ENCODE results near the gene UCK2.

Gene UCK2

DNA sequence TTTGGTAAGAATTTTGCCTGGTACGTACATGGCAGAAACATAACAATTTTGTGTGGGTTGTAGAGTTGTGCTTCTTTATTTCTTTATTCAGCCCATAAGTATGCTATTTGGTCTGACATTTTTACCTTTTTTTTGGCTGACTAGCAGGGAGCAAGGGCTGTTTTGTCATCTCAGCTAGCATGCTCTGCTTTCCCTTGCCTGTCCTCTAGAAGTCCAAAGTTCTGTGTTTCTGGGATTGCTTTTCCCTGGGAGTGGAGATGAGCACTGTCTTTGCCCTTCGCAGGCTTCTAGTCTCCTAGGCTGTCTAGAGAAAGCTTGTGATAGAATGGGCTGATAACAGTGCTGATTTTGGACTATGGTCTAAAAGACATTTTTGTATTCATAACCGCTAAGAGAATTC, 7.5 kb downstream of the UCK2 start:
- H3K27me3 ChIP-seq (ENCODE audit: insufficient read depth, low read length, poor library complexity), result no peaks in the 10 kb centered on the region
- no peak overlapping the region for H3K27ac ChIP-seq (ENCODE audit: low read depth, low read length)
- no CpG with 5 or more reads among the region's 3 CpGs for WGBS (ENCODE audit: extremely low coverage, insufficient coverage, low lambda C conversion rate)
- H3K23ac ChIP-seq (ENCODE audit: low read length), result no peak overlapping the region
- H4K5ac ChIP-seq (ENCODE audit: low read length), result no peak overlapping the region
- no peak overlapping the region for H3K4ac ChIP-seq (ENCODE audit: low read depth, low read length)
- H2BK5ac ChIP-seq (ENCODE audit: low read length), result no peak overlapping the region
- H3K4me3 ChIP-seq (ENCODE audit: low read length), result no peak overlapping the region
- no peak overlapping the region for H2BK15ac ChIP-seq (replicated peaks; ENCODE audit: low read depth)
- no peak for DNase-seq
- H4K8ac ChIP-seq (ENCODE audit: low read depth, low read length), result no peak overlapping the region
- no peak overlapping the region for H3K4me2 ChIP-seq (ENCODE audit: low read length)
- H2AK5ac ChIP-seq (ENCODE audit: low read length), result no peak overlapping the region
- no peak overlapping the region for H3K9ac ChIP-seq (ENCODE audit: low read length)
- H3K79me2 ChIP-seq (ENCODE audit: control insufficient read depth, insufficient read depth, low read length), result peaks cover 83% of the 10 kb centered on the region
- H3K18ac ChIP-seq (ENCODE audit: low read length), result no peak overlapping the region
- H2BK120ac ChIP-seq (ENCODE audit: low read depth, low read length), result no peak overlapping the region
- no peaks in the 10 kb centered on the region for H3K36me3 ChIP-seq (ENCODE audit: control insufficient read depth, insufficient read depth, low read length)
- peaks cover 6% of the 10 kb centered on the region for H3K4me1 ChIP-seq (ENCODE audit: control insufficient read depth, low read depth, low read length)
- H3K79me1 ChIP-seq (ENCODE audit: low read length), result peaks cover 12% of the 10 kb centered on the region
- no peak overlapping the region for H3K56ac ChIP-seq (ENCODE audit: low read length)

DNA sequence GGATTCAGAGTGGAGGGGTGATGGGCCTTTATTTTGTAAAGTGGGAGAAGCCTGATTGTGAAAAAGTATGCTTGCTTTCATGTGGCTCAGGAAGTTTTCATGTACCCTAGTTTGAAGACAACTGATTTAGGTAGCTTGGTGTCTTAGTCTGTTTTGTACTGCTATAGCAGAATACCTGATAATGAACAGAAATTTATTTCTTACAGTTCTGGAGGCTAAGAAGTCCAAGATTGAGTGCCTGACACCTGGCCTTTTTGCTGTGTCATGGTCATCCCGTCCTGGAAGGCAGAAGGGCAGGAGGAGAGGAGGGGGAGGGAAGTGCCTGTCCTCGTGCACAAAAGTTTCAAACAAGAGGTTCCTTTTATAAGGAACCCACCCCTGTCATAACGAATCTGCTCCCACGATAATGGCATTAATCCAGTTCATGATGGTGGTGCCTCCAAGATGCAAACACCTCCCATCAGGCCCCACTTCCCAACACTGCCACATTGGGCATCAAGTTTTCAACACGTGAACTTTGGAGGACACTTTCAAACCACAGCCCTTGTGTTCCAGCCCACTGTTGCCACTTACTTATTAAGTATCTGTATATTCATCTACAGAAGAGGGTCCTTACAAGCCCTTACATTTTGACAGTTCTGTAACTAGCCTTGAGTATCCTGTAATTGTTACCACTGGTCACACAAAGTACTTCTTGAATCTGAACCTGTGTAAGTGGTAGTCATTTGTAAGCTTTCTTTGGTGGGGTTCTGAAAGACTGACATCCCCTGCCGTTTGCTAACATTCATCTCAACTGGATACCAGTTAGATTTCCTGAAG, 9.5 kb downstream of the UCK2 start:
- Histone ChIP-seq H3K79me2 (ENCODE audit: control insufficient read depth, insufficient read depth, low read length) (peaks cover 81% of the 10 kb centered on the region), H3K4ac (ENCODE audit: low read depth, low read length) (no peak overlapping the region), H4K5ac (ENCODE audit: low read length) (no peak overlapping the region), H3K9ac (ENCODE audit: low read length) (no peak overlapping the region), H2BK5ac (ENCODE audit: low read length) (no peak overlapping the region), H3K79me1 (ENCODE audit: low read length) (peaks cover 19% of the 10 kb centered on the region), H3K4me1 (ENCODE audit: control insufficient read depth, low read depth, low read length) (peaks cover 13% of the 10 kb centered on the region), H3K27me3 (ENCODE audit: insufficient read depth, low read length, poor library complexity) (no peaks in the 10 kb centered on the region), H3K36me3 (ENCODE audit: control insufficient read depth, insufficient read depth, low read length) (no peaks in the 10 kb centered on the region), H3K18ac (ENCODE audit: low read length) (no peak overlapping the region), H2BK120ac (ENCODE audit: low read depth, low read length) (no peak overlapping the region), H2AK5ac (ENCODE audit: low read length) (no peak overlapping the region), H2BK15ac (replicated peaks; ENCODE audit: low read depth) (no peak overlapping the region), H3K56ac (ENCODE audit: low read length) (no peak overlapping the region), H3K27ac (ENCODE audit: low read depth, low read length) (no peak overlapping the region), H3K4me3 (ENCODE audit: low read length) (no peak overlapping the region), H3K23ac (ENCODE audit: low read length) (no peak overlapping the region), H3K4me2 (ENCODE audit: low read length) (no peak overlapping the region), H4K8ac (ENCODE audit: low read depth, low read length) (no peak overlapping the region)
- WGBS (ENCODE audit: extremely low coverage, insufficient coverage, low lambda C conversion rate), result no CpG with 5 or more reads among the region's 6 CpGs
- DNase-seq, result peak; percentile 58

- Histone ChIP-seq H2BK15ac (replicated peaks; ENCODE audit: low read depth) (no peak overlapping the region), H2AK5ac (ENCODE audit: low read length) (no peak overlapping the region), H2BK120ac (ENCODE audit: low read depth, low read length) (no peak overlapping the region), H3K23ac (ENCODE audit: low read length) (no peak overlapping the region), H3K79me1 (ENCODE audit: low read length) (peaks cover 19% of the 10 kb centered on the region), H3K4me3 (ENCODE audit: low read length) (no peak overlapping the region), H3K36me3 (ENCODE audit: control insufficient read depth, insufficient read depth, low read length) (no peaks in the 10 kb centered on the region), H4K8ac (ENCODE audit: low read depth, low read length) (no peak overlapping the region), H3K27ac (ENCODE audit: low read depth, low read length) (no peak overlapping the region), H3K56ac (ENCODE audit: low read length) (no peak overlapping the region), H3K79me2 (ENCODE audit: control insufficient read depth, insufficient read depth, low read length) (peaks cover 81% of the 10 kb centered on the region), H3K27me3 (ENCODE audit: insufficient read depth, low read length, poor library complexity) (no peaks in the 10 kb centered on the region), H2BK5ac (ENCODE audit: low read length) (no peak overlapping the region), H3K9ac (ENCODE audit: low read length) (no peak overlapping the region), H3K4me2 (ENCODE audit: low read length) (no peak overlapping the region), H4K5ac (ENCODE audit: low read length) (no peak overlapping the region), H3K4ac (ENCODE audit: low read depth, low read length) (no peak overlapping the region), H3K18ac (ENCODE audit: low read length) (no peak overlapping the region), H3K4me1 (ENCODE audit: control insufficient read depth, low read depth, low read length) (peaks cover 22% of the 10 kb centered on the region)
- DNase-seq, result no peak
- no CpG with 5 or more reads among the region's 6 CpGs for WGBS (ENCODE audit: extremely low coverage, insufficient coverage, low lambda C conversion rate)
These were observed 10.5 kb downstream of the UCK2 start for GRCh38 chr1:165837838-165838364.

GRCh38 chr1:165840423-165840822, 13.0 kb downstream of the UCK2 start:
- Histone ChIP-seq H3K79me1 (ENCODE audit: low read length) (peaks cover 19% of the 10 kb centered on the region), H2BK5ac (ENCODE audit: low read length) (no peak overlapping the region), H3K36me3 (ENCODE audit: control insufficient read depth, insufficient read depth, low read length) (no peaks in the 10 kb centered on the region), H4K8ac (ENCODE audit: low read depth, low read length) (no peak overlapping the region), H3K4me1 (ENCODE audit: control insufficient read depth, low read depth, low read length) (peaks cover 27% of the 10 kb centered on the region), H3K18ac (ENCODE audit: low read length) (no peak overlapping the region), H3K4me3 (ENCODE audit: low read length) (no peak overlapping the region), H3K23ac (ENCODE audit: low read length) (no peak overlapping the region), H3K4ac (ENCODE audit: low read depth, low read length) (no peak overlapping the region), H3K56ac (ENCODE audit: low read length) (no peak overlapping the region), H2BK15ac (replicated peaks; ENCODE audit: low read depth) (no peak overlapping the region), H2AK5ac (ENCODE audit: low read length) (no peak overlapping the region), H3K27ac (ENCODE audit: low read depth, low read length) (no peak overlapping the region), H3K79me2 (ENCODE audit: control insufficient read depth, insufficient read depth, low read length) (peaks cover 84% of the 10 kb centered on the region), H3K27me3 (ENCODE audit: insufficient read depth, low read length, poor library complexity) (no peaks in the 10 kb centered on the region), H4K5ac (ENCODE audit: low read length) (no peak overlapping the region), H2BK120ac (ENCODE audit: low read depth, low read length) (no peak overlapping the region), H3K4me2 (ENCODE audit: low read length) (no peak overlapping the region), H3K9ac (ENCODE audit: low read length) (no peak overlapping the region)
- WGBS (ENCODE audit: extremely low coverage, insufficient coverage, low lambda C conversion rate), result no CpG with 5 or more reads among the region's 4 CpGs
- DNase-seq, result no peak

DNA sequence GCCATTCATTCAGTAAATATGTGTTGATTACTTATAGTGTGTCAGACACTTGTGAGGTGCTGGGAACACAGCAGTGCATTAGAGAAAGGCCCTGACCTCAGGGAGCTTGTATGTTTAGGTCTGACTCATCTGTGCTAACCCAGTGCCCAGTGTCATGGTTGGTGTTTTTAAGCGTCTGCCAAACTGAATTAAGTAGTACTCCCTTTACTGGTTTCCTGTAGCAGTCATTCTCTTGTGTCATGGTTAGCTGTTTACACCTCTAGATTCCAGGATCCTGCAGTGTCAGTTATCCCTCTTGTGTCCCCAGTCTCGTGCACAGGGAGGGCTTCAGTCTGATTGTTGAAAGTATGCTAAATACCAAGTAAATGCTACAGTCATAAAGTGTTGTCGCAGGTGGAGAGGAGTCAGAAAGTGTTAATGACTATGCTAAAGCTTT, 14.2 kb downstream of the UCK2 start:
- Histone ChIP-seq H3K4me2 (ENCODE audit: low read length) (no peak overlapping the region), H2BK120ac (ENCODE audit: low read depth, low read length) (no peak overlapping the region), H3K36me3 (ENCODE audit: control insufficient read depth, insufficient read depth, low read length) (no peaks in the 10 kb centered on the region), H3K27ac (ENCODE audit: low read depth, low read length) (no peak overlapping the region), H3K4me3 (ENCODE audit: low read length) (no peak overlapping the region), H3K79me1 (ENCODE audit: low read length) (peaks cover 24% of the 10 kb centered on the region), H4K8ac (ENCODE audit: low read depth, low read length) (no peak overlapping the region), H3K9ac (ENCODE audit: low read length) (no peak overlapping the region), H3K27me3 (ENCODE audit: insufficient read depth, low read length, poor library complexity) (no peaks in the 10 kb centered on the region), H3K79me2 (ENCODE audit: control insufficient read depth, insufficient read depth, low read length) (peaks cover 92% of the 10 kb centered on the region), H2BK5ac (ENCODE audit: low read length) (no peak overlapping the region), H3K18ac (ENCODE audit: low read length) (no peak overlapping the region), H3K56ac (ENCODE audit: low read length) (no peak overlapping the region), H2BK15ac (replicated peaks; ENCODE audit: low read depth) (no peak overlapping the region), H2AK5ac (ENCODE audit: low read length) (no peak overlapping the region), H4K5ac (ENCODE audit: low read length) (no peak overlapping the region), H3K23ac (ENCODE audit: low read length) (no peak overlapping the region), H3K4ac (ENCODE audit: low read depth, low read length) (no peak overlapping the region), H3K4me1 (ENCODE audit: control insufficient read depth, low read depth, low read length) (peaks cover 27% of the 10 kb centered on the region)
- DNase-seq, result peak; percentile 60
- no CpG with 5 or more reads among the region's 3 CpGs for WGBS (ENCODE audit: extremely low coverage, insufficient coverage, low lambda C conversion rate)
